Panc1 (cell line): ENCODE data around the gene EIF2S2. TPM values are rescaled to one million over a fixed set of nuclear protein-coding genes. Genes with fewer than 3 reads are reported as not detected.

Source experiments
- ATAC-seq: fragments of 200-7000 bp; cut with Tn5 transposase; 2 replicates; pipeline ENCODE4 v1.9.1; 2020; ENCODE audit warnings: mild to moderate bottlenecking, moderate library complexity
- BruUV-seq: library from RNA; stranded (reverse); fragments of 400-500 nt; replicated peaks from 2 replicates; lab custom pipeline; 2021; lab: Mats Ljungman, UMichigan
- CTCF ChIA-PET: fragments of 300-600 bp; sonication (Branson Sonifier 250); formaldehyde crosslinking; loops from one replicate; lab custom pipeline; 2022; ENCODE audit warnings: antibody characterized with exemption; lab: Charles Lee
- POLR2A ChIA-PET: fragments of 300-600 bp; sonication (Branson Sonifier 250); formaldehyde crosslinking; loops from one replicate; lab custom pipeline; 2022; ENCODE audit warnings: antibody characterized with exemption; lab: Charles Lee
- DNase-seq: peaks from one replicate; pipeline ENCODE4 v3.0.0-alpha.2; 2010; ENCODE audit warnings: low read depth, low spot score
- H3K27ac ChIP-seq: 2 replicates; pipeline ENCODE4 v1.5.1; 2011; ENCODE audit warnings: mild to moderate bottlenecking, low read length, inconsistent platforms
- H3K27me3 ChIP-seq: fragments of 200-500 bp; sonication (Bioruptor generic); 2 replicates; pipeline ENCODE4 v1.6.0; 2014; ENCODE audit warnings: low read length, inconsistent platforms; ENCODE audit not compliant: control insufficient read depth, insufficient read depth
- H3K36me3 ChIP-seq: fragments of 200-500 bp; sonication (Bioruptor generic); 2 replicates; pipeline ENCODE4 v1.5.1; 2014; ENCODE audit warnings: inconsistent platforms, mild to moderate bottlenecking, low read length, moderate library complexity; ENCODE audit not compliant: control insufficient read depth, insufficient read depth
- H3K4me1 ChIP-seq: 2 replicates; pipeline ENCODE4 v1.5.1; 2011; ENCODE audit warnings: inconsistent platforms, mild to moderate bottlenecking, low read length, moderate library complexity; ENCODE audit not compliant: control insufficient read depth, insufficient read depth
- H3K4me3 ChIP-seq, 2 experiments: 2 replicates each; pipeline ENCODE4 v1.5.1; 2011 to 2012; ENCODE audit warnings: low read depth in 2 of 2, low read length in 2 of 2, mild to moderate bottlenecking in 2 of 2, inconsistent platforms in 1 of 2, moderate library complexity in 1 of 2
- H3K9me3 ChIP-seq: fragments of 200-500 bp; sonication (Bioruptor generic); 2 replicates; pipeline ENCODE4 v1.5.1; 2014; ENCODE audit warnings: low read depth, mild to moderate bottlenecking, inconsistent platforms, low read length, moderate library complexity; ENCODE audit not compliant: control insufficient read depth, insufficient read depth
- CTCF ChIP-seq: fragments of 450-650 bp; IDR thresholded peaks from 2 replicates; pipeline ENCODE4 v1.5.1; 2017; ENCODE audit warnings: mild to moderate bottlenecking
- POLR2AphosphoS5 ChIP-seq: IDR thresholded peaks from 2 replicates; pipeline ENCODE4 v1.6.1; 2012; ENCODE audit warnings: mild to moderate bottlenecking, low read depth, low read length, moderate library complexity
- REST ChIP-seq, 2 experiments: IDR thresholded peaks; 2 replicates each; pipeline ENCODE4 v1.6.1; 2011 to 2012; ENCODE audit warnings: low read depth in 2 of 2, control low read depth in 1 of 2, low read length in 1 of 2, mild to moderate bottlenecking in 1 of 2, moderate library complexity in 1 of 2; ENCODE audit not compliant: insufficient read depth in 1 of 2
- SIN3A ChIP-seq: IDR thresholded peaks from 2 replicates; pipeline ENCODE4 v1.6.1; 2012; ENCODE audit warnings: low read depth, mild to moderate bottlenecking, low read length, moderate library complexity, borderline replicate concordance; ENCODE audit not compliant: insufficient read depth
- TCF7L2 ChIP-seq: IDR thresholded peaks from 2 replicates; pipeline ENCODE4 v1.6.1; 2011; ENCODE audit warnings: mild to moderate bottlenecking, low read depth, low read length, inconsistent platforms
- in situ Hi-C: cut with HindIII; loops from 2 replicates; pipeline ENCODE4 v1.10.0; 2016; ENCODE audit warnings: low sequenced_read_pairs, low pct_unique_long_range_greater_than_20kb
- intact Hi-C: fragments of 100-400 bp; cut with micrococcal nuclease; formaldehyde crosslinking; loops from one replicate; pipeline ENCODE4 v1.10.0; 2022; ENCODE audit not compliant: unreplicated experiment
- total RNA-seq: library from RNA; stranded (reverse); gene quantifications from one replicate; pipeline ENCODE4 v1.2.1, GENCODE V29; 2021; ENCODE audit not compliant: unreplicated experiment

EIF2S2 gene
- total RNA-seq, 1 experiment from 2014 or later, result 82.0 TPM

DNA sequence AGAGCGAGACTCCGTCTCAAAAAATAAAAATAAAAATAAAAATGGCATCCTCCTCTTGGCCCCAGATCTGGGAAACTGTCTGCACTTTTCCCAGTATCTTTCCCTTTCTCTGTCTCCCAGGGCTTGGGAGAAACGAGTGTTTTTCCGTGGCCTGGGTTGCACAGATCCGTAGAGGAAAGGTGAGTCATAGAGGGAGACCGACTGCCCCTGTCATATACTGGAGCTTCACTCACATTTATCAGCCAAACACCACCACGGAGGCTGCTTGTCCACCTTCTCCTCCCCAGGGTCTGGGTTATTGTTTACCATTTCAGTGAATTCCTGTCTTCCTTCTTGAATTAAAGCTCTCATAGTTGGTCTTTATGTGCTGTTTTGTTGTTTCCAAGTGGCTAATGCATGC, 31.9 kb upstream of the EIF2S2 start:
- peak; percentile 60 for ATAC-seq
- H3K36me3 ChIP-seq, result no peaks in the 10 kb centered on the region
- ChIA-PET POLR2A (no interaction called here), CTCF (no interaction called here)
- no peak for DNase-seq
- intact Hi-C loops (no loop called here), in situ Hi-C loops (no loop called here)
- H3K27ac ChIP-seq, result no peak overlapping the region
- no peak overlapping the region for H3K4me3 ChIP-seq
- TF ChIP-seq POLR2AphosphoS5 (no peak), REST (IDR thresholded peaks at IDR 0.05; ENCODE audit: insufficient read depth in 1 of 2, low read depth in 2 of 2, low read length in 1 of 2) (no peak), TCF7L2 (no peak), CTCF (no peak), SIN3A (no peak)
- H3K4me1 ChIP-seq, result peaks cover 4% of the 10 kb centered on the region; the same call in 1 of the 2 replicates
- H3K27me3 ChIP-seq, result peaks cover 4% of the 10 kb centered on the region; the same call in 1 of the 2 replicates
- BruUV-seq, result no TSS peak
- H3K9me3 ChIP-seq, result no peaks in the 10 kb centered on the region

DNA sequence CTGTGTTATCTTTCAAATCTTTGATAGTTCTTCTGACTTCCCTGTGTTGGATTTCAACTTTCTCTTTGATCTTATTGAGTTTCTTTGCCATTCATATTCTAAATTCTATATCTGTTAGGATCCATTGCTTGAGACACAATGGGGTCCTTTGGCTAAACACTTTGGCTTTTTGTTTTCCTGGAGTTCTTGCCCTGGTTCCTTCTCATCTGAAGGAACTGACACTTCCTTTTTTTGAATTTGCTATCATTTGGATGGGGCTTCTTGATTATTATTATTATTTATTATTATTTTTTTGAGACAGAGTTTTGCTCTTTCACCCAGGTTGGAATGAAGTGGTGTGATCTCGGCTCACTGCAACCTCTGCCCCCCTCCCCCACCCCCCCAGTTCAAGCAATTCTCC, 30.1 kb upstream of the EIF2S2 start:
- POLR2A ChIA-PET, result interaction anchor here (0.6 kb wide), 1 partner anchor 1546 kb away, joined by 7 read pairs; no protein-coding TSS in a partner anchor
- no peak overlapping the region for H3K4me3 ChIP-seq
- CTCF ChIA-PET, result interaction anchor here (0.6 kb wide), 1 partner anchor 355 kb away, joined by 3 read pairs; no protein-coding TSS in a partner anchor
- BruUV-seq, result no TSS peak
- H3K27me3 ChIP-seq, result peaks cover 4% of the 10 kb centered on the region; the same call in 1 of the 2 replicates
- no peaks in the 10 kb centered on the region for H3K9me3 ChIP-seq
- H3K36me3 ChIP-seq, result no peaks in the 10 kb centered on the region
- intact Hi-C loops (no loop called here), in situ Hi-C loops (no loop called here)
- peaks cover 4% of the 10 kb centered on the region; the same call in 1 of the 2 replicates for H3K4me1 ChIP-seq
- no peak for ATAC-seq
- DNase-seq, result no peak
- TF ChIP-seq SIN3A, result no peak
- TF ChIP-seq CTCF, result no peak
- TF ChIP-seq POLR2AphosphoS5, result no peak
- no peak overlapping the region for H3K27ac ChIP-seq
